ENCODE measurements around the gene GPC6. TPM values are rescaled to one million over a fixed set of nuclear protein-coding genes. Genes with fewer than 3 reads are reported as not detected.

Gene GPC6
- total RNA-seq, 2 experiments from 2014 or later, result not detected

DNA sequence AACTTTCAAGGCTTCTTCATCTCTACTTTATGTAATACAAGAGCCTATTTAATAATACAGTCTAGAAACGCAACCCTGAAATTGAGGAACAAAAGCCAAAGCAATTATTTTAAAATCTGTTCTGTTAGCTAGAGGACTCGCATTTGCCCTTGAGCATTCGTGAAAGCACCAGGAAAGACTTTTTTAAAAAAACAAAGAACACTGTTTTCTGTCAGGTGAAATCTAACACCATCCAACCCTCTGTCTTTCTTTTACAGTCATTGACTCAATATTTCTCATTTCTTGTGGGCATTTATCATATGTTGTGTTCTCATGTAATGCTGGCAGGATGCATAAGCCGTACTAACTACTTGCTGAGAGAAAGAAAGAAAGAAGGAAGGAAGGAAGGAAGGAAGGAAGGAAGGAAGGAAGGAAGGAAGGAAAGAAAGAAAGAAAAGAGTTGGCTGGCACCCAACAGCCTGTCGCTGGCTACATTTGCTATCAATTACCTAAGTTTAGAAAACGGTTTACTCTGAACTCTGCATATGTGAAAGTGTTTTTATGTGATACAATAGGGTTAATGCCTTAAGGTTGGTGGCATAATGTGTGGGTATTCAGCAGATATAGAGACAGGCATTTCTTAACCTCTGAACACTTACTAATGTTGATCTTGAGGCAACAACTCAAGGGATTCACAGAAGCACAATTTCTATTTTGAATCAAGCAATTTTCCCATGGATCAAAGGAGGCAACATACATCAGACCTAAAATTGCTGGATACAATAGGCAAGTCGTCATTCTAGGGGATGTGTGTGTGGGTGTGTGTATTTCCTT, 807.4 kb downstream of the GPC6 start:
- intact Hi-C loops (cut with micrococcal nuclease; ENCODE audit: unreplicated experiment), result no loop called here
- POLR2A ChIA-PET, result no interaction called here

DNA sequence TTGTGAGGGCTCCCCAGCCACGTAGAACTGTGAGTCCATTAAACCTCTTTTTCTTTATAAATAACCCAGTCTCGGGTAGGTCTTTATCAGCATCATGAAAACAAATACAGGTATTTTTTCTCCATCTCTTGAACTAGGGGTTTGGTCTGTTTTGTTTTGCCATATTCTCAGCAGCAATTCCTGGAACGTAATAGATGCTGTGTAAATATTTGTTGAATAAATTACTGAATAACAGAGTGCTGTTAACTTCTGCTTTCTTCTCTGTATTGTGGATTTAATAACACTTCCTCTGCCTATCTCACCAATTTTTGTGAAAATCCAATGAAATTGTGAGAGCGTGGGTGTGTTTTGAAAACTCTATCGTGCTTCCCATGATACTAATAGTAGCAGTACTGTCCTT, 823.4 kb downstream of the GPC6 start:
- H2AFZ ChIP-seq (ENCODE audit: low read length), result no peak overlapping the region
- DNase-seq (ENCODE audit: low spot score), result no peak
- no peak overlapping the region for H3K27ac ChIP-seq (ENCODE audit: low read depth, low read length, poor library complexity, severe bottlenecking)
- TF ChIP-seq, protein P1, sequence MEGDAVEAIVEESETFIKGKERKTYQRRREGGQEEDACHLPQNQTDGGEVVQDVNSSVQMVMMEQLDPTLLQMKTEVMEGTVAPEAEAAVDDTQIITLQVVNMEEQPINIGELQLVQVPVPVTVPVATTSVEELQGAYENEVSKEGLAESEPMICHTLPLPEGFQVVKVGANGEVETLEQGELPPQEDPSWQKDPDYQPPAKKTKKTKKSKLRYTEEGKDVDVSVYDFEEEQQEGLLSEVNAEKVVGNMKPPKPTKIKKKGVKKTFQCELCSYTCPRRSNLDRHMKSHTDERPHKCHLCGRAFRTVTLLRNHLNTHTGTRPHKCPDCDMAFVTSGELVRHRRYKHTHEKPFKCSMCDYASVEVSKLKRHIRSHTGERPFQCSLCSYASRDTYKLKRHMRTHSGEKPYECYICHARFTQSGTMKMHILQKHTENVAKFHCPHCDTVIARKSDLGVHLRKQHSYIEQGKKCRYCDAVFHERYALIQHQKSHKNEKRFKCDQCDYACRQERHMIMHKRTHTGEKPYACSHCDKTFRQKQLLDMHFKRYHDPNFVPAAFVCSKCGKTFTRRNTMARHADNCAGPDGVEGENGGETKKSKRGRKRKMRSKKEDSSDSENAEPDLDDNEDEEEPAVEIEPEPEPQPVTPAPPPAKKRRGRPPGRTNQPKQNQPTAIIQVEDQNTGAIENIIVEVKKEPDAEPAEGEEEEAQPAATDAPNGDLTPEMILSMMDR (conservative IDR thresholded peaks at IDR 0.05; ENCODE audit: low read length), result no peak
- no peak for TF ChIP-seq EZH2phosphoT487 (IDR thresholded peaks at IDR 0.05; ENCODE audit: borderline replicate concordance, low read depth, low read length)
- H3K9me2 ChIP-seq (ENCODE audit: insufficient read depth, low read length), result no peaks in the 10 kb centered on the region
- no peaks in the 10 kb centered on the region for H3K36me3 ChIP-seq (ENCODE audit: insufficient read depth, low read length)
- no peaks in the 10 kb centered on the region for H3K79me2 ChIP-seq (ENCODE audit: insufficient read depth, low read depth, low read length)
- intact Hi-C loops (cut with micrococcal nuclease; ENCODE audit: unreplicated experiment), result no loop called here
- no peaks in the 10 kb centered on the region for H3K9me3 ChIP-seq (ENCODE audit: low read length)
- CTCF ChIA-PET (ENCODE audit: unreplicated experiment), result no interaction called here
- no TSS peak for BruUV-seq (replicated peaks)
- POLR2A ChIA-PET, result no interaction called here
- no peak overlapping the region for H3K4me3 ChIP-seq (ENCODE audit: low read depth, low read length, poor library complexity, severe bottlenecking)
- H3K4me2 ChIP-seq (ENCODE audit: low read length), result no peak overlapping the region
- H3K4me1 ChIP-seq (ENCODE audit: insufficient read depth, low read length, poor library complexity, severe bottlenecking), result no peaks in the 10 kb centered on the region
- H4K20me1 ChIP-seq (ENCODE audit: insufficient read depth, low read length), result no peaks in the 10 kb centered on the region

More for the DNA sequence above, 807.4 kb downstream of the GPC6 start:
- Histone ChIP-seq H3K4me3 (ENCODE audit: low read depth, low read length, poor library complexity, severe bottlenecking) (no peak overlapping the region), H3K4me2 (ENCODE audit: low read length) (no peak overlapping the region), H3K27ac (ENCODE audit: low read depth, low read length, poor library complexity, severe bottlenecking) (no peak overlapping the region), H4K20me1 (ENCODE audit: insufficient read depth, low read length) (no peaks in the 10 kb centered on the region), H3K9me3 (ENCODE audit: low read length) (no peaks in the 10 kb centered on the region), H3K79me2 (ENCODE audit: insufficient read depth, low read depth, low read length) (no peaks in the 10 kb centered on the region), H2AFZ (ENCODE audit: low read length) (no peak overlapping the region), H3K36me3 (ENCODE audit: insufficient read depth, low read length) (no peaks in the 10 kb centered on the region), H3K4me1 (ENCODE audit: insufficient read depth, low read length, poor library complexity, severe bottlenecking) (no peaks in the 10 kb centered on the region), H3K9me2 (ENCODE audit: insufficient read depth, low read length) (no peaks in the 10 kb centered on the region)
- DNase-seq (ENCODE audit: low spot score), result no peak
- BruUV-seq (replicated peaks), result no TSS peak
- TF ChIP-seq, protein P1 (conservative IDR thresholded peaks at IDR 0.05; ENCODE audit: low read length), result no peak
- TF ChIP-seq EZH2phosphoT487 (IDR thresholded peaks at IDR 0.05; ENCODE audit: borderline replicate concordance, low read depth, low read length), result no peak
- CTCF ChIA-PET (ENCODE audit: unreplicated experiment), result no interaction called here

DNA sequence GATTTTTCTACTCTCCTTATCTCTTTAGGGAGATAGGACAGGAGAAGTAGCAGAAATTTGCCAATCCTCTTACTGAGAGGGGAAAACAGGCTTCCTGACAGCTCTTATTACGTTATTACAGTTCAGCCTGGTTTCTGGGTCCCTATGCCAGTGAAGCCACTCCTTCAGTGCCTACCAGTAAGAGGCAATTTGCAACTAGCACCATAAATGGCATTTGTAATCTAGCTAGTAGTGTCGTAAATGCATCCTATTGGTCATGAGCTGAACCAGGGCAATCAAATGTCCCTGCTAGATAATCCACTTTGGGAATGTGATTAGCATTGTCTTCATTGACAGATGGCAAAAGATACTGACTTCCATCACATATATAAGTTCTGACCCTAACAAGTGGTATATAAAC, 824.1 kb downstream of the GPC6 start:
- H3K9me2 ChIP-seq (ENCODE audit: insufficient read depth, low read length), result no peaks in the 10 kb centered on the region
- no peaks in the 10 kb centered on the region for H3K36me3 ChIP-seq (ENCODE audit: insufficient read depth, low read length)
- DNase-seq (ENCODE audit: low spot score), result no peak
- ChIA-PET CTCF (ENCODE audit: unreplicated experiment) (no interaction called here), POLR2A (no interaction called here)
- no peak overlapping the region for H3K4me2 ChIP-seq (ENCODE audit: low read length)
- no peak overlapping the region for H2AFZ ChIP-seq (ENCODE audit: low read length)
- H3K4me3 ChIP-seq (ENCODE audit: low read depth, low read length, poor library complexity, severe bottlenecking), result no peak overlapping the region
- TF ChIP-seq, protein P1 (conservative IDR thresholded peaks at IDR 0.05; ENCODE audit: low read length), result no peak
- no peak for TF ChIP-seq EZH2phosphoT487 (IDR thresholded peaks at IDR 0.05; ENCODE audit: borderline replicate concordance, low read depth, low read length)
- H4K20me1 ChIP-seq (ENCODE audit: insufficient read depth, low read length), result no peaks in the 10 kb centered on the region
- H3K4me1 ChIP-seq (ENCODE audit: insufficient read depth, low read length, poor library complexity, severe bottlenecking), result no peaks in the 10 kb centered on the region
- H3K9me3 ChIP-seq (ENCODE audit: low read length), result no peaks in the 10 kb centered on the region
- intact Hi-C loops (cut with micrococcal nuclease; ENCODE audit: unreplicated experiment), result no loop called here
- no peaks in the 10 kb centered on the region for H3K79me2 ChIP-seq (ENCODE audit: insufficient read depth, low read depth, low read length)
- BruUV-seq (replicated peaks), result no TSS peak
- H3K27ac ChIP-seq (ENCODE audit: low read depth, low read length, poor library complexity, severe bottlenecking), result no peak overlapping the region

Measured in OCI-LY7 (cell line).